H1 (cell line): ENCODE data around the gene ADAMTS9. TPM values are rescaled to one million over a fixed set of nuclear protein-coding genes. Genes with fewer than 3 reads are reported as not detected.

ENCODE experiments used
- CTCF ChIA-PET: fragments of 300-600 bp; sonication (Branson Sonifier 250); formaldehyde crosslinking; loops from one replicate; lab custom pipeline; 2021; ENCODE audit not compliant: partially characterized antibody; lab: Charles Lee
- POLR2A ChIA-PET: fragments of 300-600 bp; sonication (Branson Sonifier 250); formaldehyde crosslinking; loops from one replicate; lab custom pipeline; 2021; ENCODE audit warnings: inconsistent platforms; ENCODE audit not compliant: partially characterized antibody; lab: Charles Lee
- DNase-seq, 2 experiments: peaks; one replicate each; pipeline versions ENCODE4 v3.0.0 to v3.0.0-alpha.2; 2010 to 2022; ENCODE audit warnings: low spot score in 2 of 2, low read depth in 1 of 2, mixed read lengths in 1 of 2
- FAIRE-seq: peaks from 2 replicates; lab custom pipeline; 2011; peaks lifted over from hg19 to GRCh38; lab: Jason Lieb, UNC
- H2AFZ ChIP-seq: 2 replicates; pipeline ENCODE4 v1.8.1; 2012; ENCODE audit warnings: low read length, inconsistent platforms
- H2AK5ac ChIP-seq: 2 replicates; pipeline ENCODE4 v1.6.1; 2013; ENCODE audit warnings: low read depth, low read length
- H2BK120ac ChIP-seq: replicated peaks from 2 replicates; pipeline ENCODE3; 2013; ENCODE audit warnings: low read depth, low read length, inconsistent platforms
- H2BK12ac ChIP-seq: 2 replicates; pipeline ENCODE4 v1.6.1; 2013; ENCODE audit warnings: low read depth, low read length
- H2BK15ac ChIP-seq: 2 replicates; pipeline ENCODE4 v1.6.1; 2013; ENCODE audit warnings: low read length
- H2BK20ac ChIP-seq: 2 replicates; pipeline ENCODE4 v1.6.1; 2013; ENCODE audit warnings: low read length
- H2BK5ac ChIP-seq: 2 replicates; pipeline ENCODE4 v1.6.1; 2013; ENCODE audit warnings: low read depth, low read length
- H3K14ac ChIP-seq: 2 replicates; pipeline ENCODE4 v1.6.1; 2013; ENCODE audit warnings: inconsistent platforms; ENCODE audit not compliant: insufficient read length
- H3K18ac ChIP-seq: 2 replicates; pipeline ENCODE4 v1.6.1; 2013; ENCODE audit warnings: low read length; ENCODE audit errors: extremely low read depth
- H3K23ac ChIP-seq: 2 replicates; pipeline ENCODE4 v1.6.1; 2013; ENCODE audit warnings: inconsistent platforms; ENCODE audit not compliant: insufficient read length
- H3K23me2 ChIP-seq: 2 replicates; pipeline ENCODE4 v1.6.1; 2013; ENCODE audit warnings: low read depth, low read length
- H3K27ac ChIP-seq: 2 replicates; pipeline ENCODE4 v1.6.1; 2011; ENCODE audit warnings: low read depth, low read length, inconsistent platforms
- H3K27me3 ChIP-seq, 4 experiments: replicated peaks in 1 of 4; 1 replicate in 1 of 4; 2 replicates in 3 of 4; pipeline versions ENCODE4 v1.6.1 to v1.8.1; 2011 to 2013; ENCODE audit warnings: low read length in 3 of 4, mild to moderate bottlenecking in 3 of 4, inconsistent platforms in 2 of 4, mixed read lengths in 2 of 4, moderate library complexity in 1 of 4; ENCODE audit not compliant: control insufficient read depth in 3 of 4, insufficient read depth in 3 of 4; ENCODE audit errors: extremely low read depth in 1 of 4
- H3K36me3 ChIP-seq, 4 experiments: 2 replicates each; pipeline versions ENCODE4 v1.6.1 to v1.8.1; 2011 to 2013; ENCODE audit warnings: mild to moderate bottlenecking in 4 of 4, low read length in 3 of 4, moderate library complexity in 2 of 4, control low read depth in 1 of 4, inconsistent platforms in 1 of 4; ENCODE audit not compliant: insufficient read depth in 4 of 4, control insufficient read depth in 2 of 4
- H3K4ac ChIP-seq: replicated peaks from 2 replicates; pipeline ENCODE3; 2013; ENCODE audit warnings: low read length, low read depth, mixed read lengths, inconsistent platforms; ENCODE audit not compliant: insufficient read length
- H3K4me1 ChIP-seq, 4 experiments: replicated peaks in 1 of 4; 1 replicate in 1 of 4; 2 replicates in 3 of 4; pipeline versions ENCODE4 v1.6.1 to v1.8.1; 2011 to 2013; ENCODE audit warnings: low read length in 3 of 4, inconsistent platforms in 2 of 4, mixed read lengths in 1 of 4; ENCODE audit not compliant: insufficient read depth in 4 of 4, control insufficient read depth in 3 of 4
- H3K4me2 ChIP-seq, 2 experiments: 2 replicates each; pipeline versions ENCODE4 v1.6.1 to v1.8.1; 2011 to 2013; ENCODE audit warnings: low read depth in 2 of 2, low read length in 2 of 2, control low read depth in 1 of 2, inconsistent platforms in 1 of 2, mild to moderate bottlenecking in 1 of 2; ENCODE audit not compliant: insufficient read depth in 1 of 2
- H3K4me3 ChIP-seq, 4 experiments: fragments of 200-600, 300-600 bp in 1 of 4; sonication (generic), shearing (Covaris generic), sonication (Bioruptor Twin) in 1 of 4; 2 replicates each; pipeline versions ENCODE4 v1.5.1 to v1.8.1; 2011 to 2016; ENCODE audit warnings: low read length in 4 of 4, low read depth in 3 of 4, control low read depth in 2 of 4, inconsistent platforms in 2 of 4, mild to moderate bottlenecking in 2 of 4, mixed read lengths in 1 of 4, moderate library complexity in 1 of 4; ENCODE audit not compliant: insufficient read depth in 2 of 4; ENCODE audit errors: extremely low read depth in 1 of 4
- H3K56ac ChIP-seq: replicated peaks from 2 replicates; pipeline ENCODE3; 2013; ENCODE audit warnings: low read depth, mild to moderate bottlenecking, mixed read lengths, low read length, inconsistent platforms; ENCODE audit not compliant: insufficient read length
- H3K79me1 ChIP-seq: 2 replicates; pipeline ENCODE4 v1.6.1; 2013; ENCODE audit warnings: low read depth, low read length, control low read depth
- H3K79me2 ChIP-seq, 2 experiments: 2 replicates each; pipeline versions ENCODE4 v1.6.1 to v1.8.1; 2012 to 2013; ENCODE audit warnings: low read length in 2 of 2, mild to moderate bottlenecking in 2 of 2, inconsistent platforms in 1 of 2; ENCODE audit not compliant: insufficient read depth in 2 of 2, control insufficient read depth in 1 of 2
- H3K9ac ChIP-seq, 4 experiments: replicated peaks in 1 of 4; 1 replicate in 1 of 4; 2 replicates in 3 of 4; pipeline versions ENCODE4 v1.6.1 to v1.8.1; 2011 to 2013; ENCODE audit warnings: low read depth in 3 of 4, low read length in 3 of 4, control low read depth in 2 of 4, mild to moderate bottlenecking in 2 of 4, moderate library complexity in 2 of 4, inconsistent platforms in 1 of 4; ENCODE audit errors: extremely low read depth in 1 of 4
- H3K9me3 ChIP-seq, 2 experiments: 2 replicates each; pipeline versions ENCODE4 v1.6.1 to v1.8.1; 2012 to 2013; ENCODE audit warnings: mild to moderate bottlenecking in 2 of 2, moderate library complexity in 2 of 2, control low read depth in 1 of 2, inconsistent platforms in 1 of 2, low read depth in 1 of 2, low read length in 1 of 2, mixed read lengths in 1 of 2; ENCODE audit not compliant: insufficient read depth in 2 of 2
- H4K20me1 ChIP-seq, 2 experiments: replicated peaks in 1 of 2; 2 replicates each; pipeline versions ENCODE3 to v1.8.1; 2011 to 2013; ENCODE audit warnings: inconsistent platforms in 2 of 2, low read length in 2 of 2, mild to moderate bottlenecking in 1 of 2; ENCODE audit not compliant: insufficient read depth in 2 of 2, control insufficient read depth in 1 of 2
- H4K5ac ChIP-seq: 2 replicates; pipeline ENCODE4 v1.6.1; 2013; ENCODE audit warnings: low read length, low read depth, mixed read lengths, inconsistent platforms; ENCODE audit not compliant: insufficient read length
- H4K8ac ChIP-seq: 2 replicates; pipeline ENCODE4 v1.8.0; 2013; ENCODE audit warnings: mild to moderate bottlenecking, moderate library complexity, low read length, inconsistent platforms; ENCODE audit not compliant: insufficient read depth; ENCODE audit errors: extremely low read depth
- H4K91ac ChIP-seq: replicated peaks from 2 replicates; pipeline ENCODE3; 2013; ENCODE audit warnings: low read length, mixed read lengths, inconsistent platforms; ENCODE audit not compliant: insufficient read length
- ASH2L ChIP-seq: fragments of 200-600, 300-600 bp; sonication (generic); IDR thresholded peaks from one replicate; pipeline ENCODE4 v1.7.1; 2017; ENCODE audit warnings: low read length
- CREB1 ChIP-seq: IDR thresholded peaks from 2 replicates; pipeline ENCODE4 v1.6.1; 2012; ENCODE audit warnings: inconsistent platforms
- GABPA ChIP-seq: IDR thresholded peaks from 2 replicates; pipeline ENCODE4 v1.6.1; 2011; ENCODE audit warnings: mild to moderate bottlenecking, low read length, moderate library complexity, borderline replicate concordance; ENCODE audit not compliant: insufficient read depth
- HDAC6 ChIP-seq: IDR thresholded peaks from one replicate; pipeline ENCODE4 v1.7.1; 2012; ENCODE audit warnings: low read depth, mild to moderate bottlenecking, inconsistent platforms, low read length, moderate library complexity
- NRF1 ChIP-seq: IDR thresholded peaks from 2 replicates; pipeline ENCODE4 v1.6.1; 2011; ENCODE audit warnings: mild to moderate bottlenecking, low read depth, low read length, improper control_type of control experiment
- POLR2AphosphoS5 ChIP-seq: IDR thresholded peaks from 2 replicates; pipeline ENCODE4 v1.6.1; 2011; ENCODE audit warnings: low read depth, low read length
- RXRA ChIP-seq: IDR thresholded peaks from 2 replicates; pipeline ENCODE4 v1.6.1; 2011; ENCODE audit warnings: low read depth, mild to moderate bottlenecking, low read length, moderate library complexity; ENCODE audit not compliant: insufficient read depth
- SIN3A ChIP-seq, 2 experiments: IDR thresholded peaks in 1 of 2; conservative IDR thresholded peaks in 1 of 2; 2 replicates each; pipeline ENCODE4 v1.6.1; 2011 to 2012; ENCODE audit warnings: low read length in 2 of 2, improper control_type of control experiment in 1 of 2, low read depth in 1 of 2, mild to moderate bottlenecking in 1 of 2
- SIX5 ChIP-seq: IDR thresholded peaks from 2 replicates; pipeline ENCODE4 v1.6.1; 2011; ENCODE audit warnings: mild to moderate bottlenecking, low read depth, low read length
- TBP ChIP-seq: IDR thresholded peaks from 2 replicates; pipeline ENCODE4 v1.6.1; 2011; ENCODE audit warnings: low read depth, low read length, improper control_type of control experiment
- WGBS, 2 experiments: shearing (Covaris generic) in 1 of 2; methylation state at CpG; one replicate each; pipeline versions ENCODE4 v1.1.6 to v1.1.7; 2013 to 2015; ENCODE audit warnings: low lambda C conversion rate in 2 of 2, mixed read lengths in 2 of 2, inconsistent platforms in 1 of 2, low coverage in 1 of 2, missing lambda C conversion rate in 1 of 2; ENCODE audit not compliant: insufficient replicate concordance in 2 of 2, insufficient coverage in 1 of 2, insufficient read length in 1 of 2; ENCODE audit errors: extremely low coverage in 1 of 2, missing lambda C conversion rate in 1 of 2; 5-methylcytosine and 5-hydroxymethylcytosine counted together
- polyA plus RNA-seq, 7 experiments: library from polyadenylated mRNA; depleted of rRNA in 3 of 7; stranded (reverse) in 5 of 7; unstranded in 2 of 7; fragments of >200 nt in 5 of 7; fragments of 200-250 nt in 2 of 7; gene quantifications; 1 replicate in 5 of 7; 2 replicates in 1 of 7; 4 replicates in 1 of 7; pipeline versions ENCODE4 v1.2.1 to v1.2.3, GENCODE V29; 2011 to 2013; ENCODE audit warnings: missing spikeins in 2 of 7, mixed read lengths in 2 of 7
- total RNA-seq: library from RNA; stranded (reverse); fragmentation: NEBNext Ultra II Directional; extraction: Animal tissue kit (Norgen Biotek cat#: 25700); gene quantifications from 2 replicates; pipeline ENCODE4 v1.2.1, GENCODE V29; 2021
- TF ChIP-seq, protein P1 (sequence below), 3 experiments: IDR thresholded peaks; 1 replicate in 2 of 3; 2 replicates in 1 of 3; pipeline versions ENCODE4 v1.5.1 to v1.6.1; 2011; ENCODE audit warnings: low read length in 3 of 3, mild to moderate bottlenecking in 3 of 3, inconsistent platforms in 2 of 3, low read depth in 1 of 3, moderate library complexity in 1 of 3; ENCODE audit not compliant: insufficient read depth in 1 of 3; ENCODE audit errors: control extremely low read depth in 1 of 3

ADAMTS9 gene
- total and polyA plus RNA-seq, 2 of the 8 experiments (the other 6 are each of a cell fraction or from before 2014, with no cell fraction given), result 0.20 to 0.41 TPM

GRCh38 chr3:64495121-64495780 lies 192.5 kb downstream of the ADAMTS9 start:
- Histone ChIP-seq H3K79me1 (no peaks in the 10 kb centered on the region), H3K9me3 (no peaks in the 10 kb centered on the region), H3K9ac (no peak overlapping the region), H2BK15ac (no peak overlapping the region), H2BK5ac (no peak overlapping the region), H3K79me2 (no peaks in the 10 kb centered on the region), H3K56ac (no peak overlapping the region), H2BK12ac (no peak overlapping the region), H4K91ac (no peak overlapping the region), H3K18ac (no peak overlapping the region), H3K36me3 (no peaks in the 10 kb centered on the region), H3K23ac (no peak overlapping the region), H2AK5ac (no peak overlapping the region), H3K4ac (no peak overlapping the region), H2BK120ac (no peak overlapping the region), H3K27ac (no peak overlapping the region), H4K8ac (no peak overlapping the region), H3K4me3 (no peak overlapping the region), H3K23me2 (no peaks in the 10 kb centered on the region), H4K5ac (no peak overlapping the region), H2BK20ac (no peak overlapping the region), H4K20me1 (no peaks in the 10 kb centered on the region), H3K27me3 (peaks cover 0 to 2% (median under 1%) of the 10 kb centered on the region in 4 experiments; a peak in 2 of 7 replicates), H2AFZ (no peak overlapping the region), H3K14ac (no peak overlapping the region), H3K4me1 (peaks cover 9 to 16% (median 12%) of the 10 kb centered on the region in 4 experiments), H3K4me2 (no peak overlapping the region)
- 79% methylated on average over 4 of the region's 4 CpGs; no CpG with 5 or more reads in 1 of the 2 experiments for WGBS, 2 experiments
- POLR2A ChIA-PET, result no interaction called here
- CTCF ChIA-PET, result interaction anchor here (0.7 to 3.4 kb wide), 4 partner anchors 11 to 464 kb away, joined by 3 to 17 read pairs (median 6); no protein-coding TSS in a partner anchor
- DNase-seq, result no peak
- no peak for FAIRE-seq
- TF ChIP-seq HDAC6 (no peak), NRF1 (no peak), SIN3A (conservative IDR thresholded peaks at IDR 0.05 in 1 of 2, IDR thresholded peaks at IDR 0.05 in 1 of 2; ENCODE audit: low read depth in 1 of 2, low read length in 2 of 2) (no peak), CREB1 (no peak), ASH2L (no peak), POLR2AphosphoS5 (no peak), RXRA (no peak), TBP (no peak), SIX5 (no peak), GABPA (no peak)
- TF ChIP-seq, protein P1, sequence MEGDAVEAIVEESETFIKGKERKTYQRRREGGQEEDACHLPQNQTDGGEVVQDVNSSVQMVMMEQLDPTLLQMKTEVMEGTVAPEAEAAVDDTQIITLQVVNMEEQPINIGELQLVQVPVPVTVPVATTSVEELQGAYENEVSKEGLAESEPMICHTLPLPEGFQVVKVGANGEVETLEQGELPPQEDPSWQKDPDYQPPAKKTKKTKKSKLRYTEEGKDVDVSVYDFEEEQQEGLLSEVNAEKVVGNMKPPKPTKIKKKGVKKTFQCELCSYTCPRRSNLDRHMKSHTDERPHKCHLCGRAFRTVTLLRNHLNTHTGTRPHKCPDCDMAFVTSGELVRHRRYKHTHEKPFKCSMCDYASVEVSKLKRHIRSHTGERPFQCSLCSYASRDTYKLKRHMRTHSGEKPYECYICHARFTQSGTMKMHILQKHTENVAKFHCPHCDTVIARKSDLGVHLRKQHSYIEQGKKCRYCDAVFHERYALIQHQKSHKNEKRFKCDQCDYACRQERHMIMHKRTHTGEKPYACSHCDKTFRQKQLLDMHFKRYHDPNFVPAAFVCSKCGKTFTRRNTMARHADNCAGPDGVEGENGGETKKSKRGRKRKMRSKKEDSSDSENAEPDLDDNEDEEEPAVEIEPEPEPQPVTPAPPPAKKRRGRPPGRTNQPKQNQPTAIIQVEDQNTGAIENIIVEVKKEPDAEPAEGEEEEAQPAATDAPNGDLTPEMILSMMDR (IDR thresholded peaks at IDR 0.05; ENCODE audit: control extremely low read depth in 1 of 3, insufficient read depth in 1 of 3, low read depth in 1 of 3, low read length in 3 of 3), result no peak
